ENCODE data around the gene DCBLD2. TPM values are rescaled to one million over a fixed set of nuclear protein-coding genes. Genes with fewer than 3 reads are reported as not detected.

DCBLD2 gene
- total RNA-seq, 4 donors from 2014 or later, result 46.0 to 74.3 (median 54.6) TPM

GRCh38 chr3:98805571-98805970 lies 95.9 kb downstream of the DCBLD2 start:
- Histone ChIP-seq H3K4me3 (replicated peaks in 1 of 3) (no peak overlapping the region), H3K36me3 (peaks cover 0 to 13% of the 10 kb centered on the region in 2 donors), H3K27me3 (no peaks in the 10 kb centered on the region), H3K27ac (no peak overlapping the region), H3K9me3 (no peaks in the 10 kb centered on the region), H3K4me1 (peaks cover 3 to 5% of the 10 kb centered on the region in 2 donors)
- intact Hi-C loops (cut with DNase I), result no loop called here
- WGBS, 2 donors, result 92 to 96% methylated on average over 6 of the region's 6 CpGs
- TF ChIP-seq POLR2A (IDR thresholded peaks at IDR 0.05), result no peak
- TF ChIP-seq CTCF (IDR thresholded peaks at IDR 0.05), result no peak
- no peak for DNase-seq

- peaks cover 0 to 5% of the 10 kb centered on the region in 2 donors for H3K36me3 ChIP-seq
- H3K9me3 ChIP-seq, result no peaks in the 10 kb centered on the region
- H3K4me1 ChIP-seq, result peaks cover 3 to 5% of the 10 kb centered on the region in 2 donors
- TF ChIP-seq POLR2A (IDR thresholded peaks at IDR 0.05) (no peak), CTCF (IDR thresholded peaks at IDR 0.05) (no peak)
- peak overlapping the region in 2 of 3 donors; percentile 36 to 88 for H3K27ac ChIP-seq
- no peaks in the 10 kb centered on the region for H3K27me3 ChIP-seq
- DNase-seq, result no peak
- intact Hi-C loops (cut with DNase I), result no loop called here
- 87 to 89% methylated on average over 7 of the region's 7 CpGs for WGBS, 2 donors
- H3K4me3 ChIP-seq (replicated peaks in 1 of 3), result no peak overlapping the region
Measured at GRCh38 chr3:98801043-98801747, 100.3 kb downstream of the DCBLD2 start.

GRCh38 chr3:98800401-98800800 lies 101.1 kb downstream of the DCBLD2 start:
- Histone ChIP-seq H3K4me1 (peaks cover 3 to 5% of the 10 kb centered on the region in 2 donors), H3K9me3 (no peaks in the 10 kb centered on the region), H3K27ac (peak overlapping the region in 2 of 3 donors; percentile 36 to 88), H3K27me3 (no peaks in the 10 kb centered on the region), H3K36me3 (no peaks in the 10 kb centered on the region), H3K4me3 (replicated peaks in 1 of 3) (no peak overlapping the region)
- TF ChIP-seq POLR2A (IDR thresholded peaks at IDR 0.05), result peak in 1 of 2 donors; percentile 14
- no peak for TF ChIP-seq CTCF (IDR thresholded peaks at IDR 0.05)
- DNase-seq, result peak; percentile 65 to 74
- 38 to 39% methylated on average over 3 of the region's 3 CpGs for WGBS, 2 donors
- intact Hi-C loops (cut with DNase I), result no loop called here

GRCh38 chr3:98799479-98799878 lies 102.0 kb downstream of the DCBLD2 start:
- Histone ChIP-seq H3K36me3 (no peaks in the 10 kb centered on the region), H3K4me1 (peaks cover 3 to 5% of the 10 kb centered on the region in 2 donors), H3K27ac (no peak overlapping the region), H3K9me3 (no peaks in the 10 kb centered on the region), H3K27me3 (no peaks in the 10 kb centered on the region), H3K4me3 (replicated peaks in 1 of 3) (no peak overlapping the region)
- WGBS, 2 donors, result 67 to 96% methylated on average over 3 of the region's 3 CpGs
- no peak for DNase-seq
- intact Hi-C loops (cut with DNase I), result no loop called here
- TF ChIP-seq CTCF (IDR thresholded peaks at IDR 0.05), result no peak
- TF ChIP-seq POLR2A (IDR thresholded peaks at IDR 0.05), result no peak

- 95 to 96% methylated on average over 4 of the region's 4 CpGs for WGBS, 2 donors
- Histone ChIP-seq H3K4me1 (peaks cover 3 to 5% of the 10 kb centered on the region in 2 donors), H3K27me3 (no peaks in the 10 kb centered on the region), H3K4me3 (replicated peaks in 1 of 3) (no peak overlapping the region), H3K27ac (no peak overlapping the region), H3K36me3 (no peaks in the 10 kb centered on the region), H3K9me3 (no peaks in the 10 kb centered on the region)
- no peak for DNase-seq
- TF ChIP-seq POLR2A (IDR thresholded peaks at IDR 0.05) (no peak), CTCF (IDR thresholded peaks at IDR 0.05) (no peak)
- intact Hi-C loops (cut with DNase I), result no loop called here
Measured at GRCh38 chr3:98798820-98799219, 102.7 kb downstream of the DCBLD2 start.
